WTC11 (cell line): ENCODE measurements around the gene INTS15. TPM values are rescaled to one million over a fixed set of nuclear protein-coding genes. Genes with fewer than 3 reads are reported as not detected.

Experiments used
- ATAC-seq: fragments of 200-7000 bp; cut with Tn5 transposase; 2 replicates; pipeline ENCODE4 v1.10.0; 2021; ENCODE audit warnings: mild to moderate bottlenecking, moderate library complexity
- CTCF ChIA-PET: fragments of 300-600 bp; sonication (Branson Sonifier 250); formaldehyde crosslinking; loops from one replicate; lab custom pipeline; 2021; ENCODE audit warnings: antibody characterized with exemption; lab: Charles Lee
- POLR2A ChIA-PET: fragments of 350-600 bp; sonication (Branson Sonifier 250); formaldehyde crosslinking; loops from one replicate; lab custom pipeline; 2021; ENCODE audit warnings: antibody characterized with exemption; lab: Charles Lee
- DNase-seq: peaks from one replicate; pipeline ENCODE4 v3.0.0; 2021; ENCODE audit warnings: low spot score
- H3K27ac Mint-ChIP-seq: 2 replicates; pipeline ENCODE4 v1.8.0; 2021; ENCODE audit warnings: mixed read lengths
- H3K27me3 Mint-ChIP-seq: 2 replicates; pipeline ENCODE4 v1.8.0; 2021; ENCODE audit warnings: low read depth, mild to moderate bottlenecking, moderate library complexity, mixed read lengths
- H3K36me3 Mint-ChIP-seq: 2 replicates; pipeline ENCODE4 v1.8.0; 2021; ENCODE audit warnings: mixed read lengths
- H3K4me1 Mint-ChIP-seq: 2 replicates; pipeline ENCODE4 v1.8.0; 2022; ENCODE audit warnings: mixed read lengths
- H3K4me3 Mint-ChIP-seq: 2 replicates; pipeline ENCODE4 v1.8.0; 2021; ENCODE audit warnings: mild to moderate bottlenecking, moderate library complexity, mixed read lengths
- H3K9me3 Mint-ChIP-seq: 2 replicates; pipeline ENCODE4 v1.8.0; 2021; ENCODE audit warnings: mixed read lengths
- ATF2 ChIP-seq: sonication (generic); formaldehyde crosslinking; IDR thresholded peaks from 2 replicates; pipeline ENCODE4 v1.8.1; 2022; ENCODE audit warnings: low read depth, missing genetic modification reagents, borderline replicate concordance
- EMX1 ChIP-seq: fragments of 250-450 bp; sonication (Bioruptor Pico); IDR thresholded peaks from 2 replicates; pipeline ENCODE4 v1.8.0; 2021; ENCODE audit warnings: mild to moderate bottlenecking
- FOXP4 ChIP-seq: sonication (generic); formaldehyde crosslinking; IDR thresholded peaks from 2 replicates; pipeline ENCODE4 v1.8.0; 2022; ENCODE audit warnings: mild to moderate bottlenecking, missing genetic modification reagents
- GABPB1 ChIP-seq: sonication (generic); formaldehyde crosslinking; IDR thresholded peaks from 2 replicates; pipeline ENCODE4 v1.8.1; 2023; ENCODE audit warnings: mild to moderate bottlenecking, missing genetic modification reagents
- MXD4 ChIP-seq: fragments of 250-450 bp; sonication (Bioruptor Pico); IDR thresholded peaks from 2 replicates; pipeline ENCODE4 v1.8.0; 2021; ENCODE audit warnings: mild to moderate bottlenecking, moderate library complexity, borderline replicate concordance
- NR1H2 ChIP-seq: sonication (generic); formaldehyde crosslinking; IDR thresholded peaks from 2 replicates; pipeline ENCODE4 v1.9.0; 2021; ENCODE audit warnings: mild to moderate bottlenecking, moderate library complexity, missing genetic modification reagents
- NR3C1 ChIP-seq: sonication (generic); formaldehyde crosslinking; conservative IDR thresholded peaks from 2 replicates; pipeline ENCODE4 v1.8.1; 2023; ENCODE audit warnings: low read depth, mild to moderate bottlenecking, missing genetic modification reagents
- SMAD3 ChIP-seq: sonication (generic); formaldehyde crosslinking; IDR thresholded peaks from 2 replicates; pipeline ENCODE4 v1.8.0; 2022; ENCODE audit warnings: missing genetic modification reagents, mild to moderate bottlenecking, borderline replicate concordance
- TCF7 ChIP-seq: sonication (generic); formaldehyde crosslinking; IDR thresholded peaks from 2 replicates; pipeline ENCODE4 v1.8.0; 2022; ENCODE audit warnings: mild to moderate bottlenecking, low read depth, missing genetic modification reagents, moderate library complexity
- ZBTB21 ChIP-seq: sonication (generic); formaldehyde crosslinking; IDR thresholded peaks from 2 replicates; pipeline ENCODE4 v1.8.1; 2023; ENCODE audit warnings: mild to moderate bottlenecking, missing genetic modification reagents, borderline replicate concordance
- ZNF121 ChIP-seq: sonication (generic); formaldehyde crosslinking; IDR thresholded peaks from 2 replicates; pipeline ENCODE4 v1.8.0; 2023; ENCODE audit warnings: missing genetic modification reagents
- ZNF138 ChIP-seq: sonication (generic); formaldehyde crosslinking; conservative IDR thresholded peaks from 2 replicates; pipeline ENCODE4 v1.8.1; 2022; ENCODE audit warnings: mild to moderate bottlenecking, moderate library complexity, missing genetic modification reagents
- ZNF232 ChIP-seq: sonication (generic); formaldehyde crosslinking; IDR thresholded peaks from 2 replicates; pipeline ENCODE4 v1.8.0; 2022; ENCODE audit warnings: mild to moderate bottlenecking, missing genetic modification reagents
- ZSCAN18 ChIP-seq: fragments of 250-450 bp; sonication (Bioruptor Pico); IDR thresholded peaks from 2 replicates; pipeline ENCODE4 v2.1.2; 2022; ENCODE audit warnings: mild to moderate bottlenecking, moderate library complexity
- total RNA-seq: library from RNA; stranded (reverse); gene quantifications from 3 replicates; pipeline ENCODE4 v1.2.3, GENCODE V29; 2021
- TF ChIP-seq, protein P1 (sequence below): sonication (generic); formaldehyde crosslinking; IDR thresholded peaks from 2 replicates; pipeline ENCODE4 v1.8.1; 2022; ENCODE audit warnings: missing genetic modification reagents, borderline replicate concordance
- TF ChIP-seq, protein P2 (sequence below): sonication (generic); formaldehyde crosslinking; IDR thresholded peaks from 2 replicates; pipeline ENCODE4 v1.8.1; 2023; ENCODE audit warnings: mild to moderate bottlenecking, missing genetic modification reagents, borderline replicate concordance
- TF ChIP-seq, protein P3 (sequence below): sonication (generic); formaldehyde crosslinking; IDR thresholded peaks from 2 replicates; pipeline ENCODE4 v1.8.1; 2023; ENCODE audit warnings: mild to moderate bottlenecking, missing genetic modification reagents, moderate library complexity

INTS15 gene
- total RNA-seq, 1 experiment from 2014 or later: 28.2 TPM

- TF ChIP-seq, protein P1, sequence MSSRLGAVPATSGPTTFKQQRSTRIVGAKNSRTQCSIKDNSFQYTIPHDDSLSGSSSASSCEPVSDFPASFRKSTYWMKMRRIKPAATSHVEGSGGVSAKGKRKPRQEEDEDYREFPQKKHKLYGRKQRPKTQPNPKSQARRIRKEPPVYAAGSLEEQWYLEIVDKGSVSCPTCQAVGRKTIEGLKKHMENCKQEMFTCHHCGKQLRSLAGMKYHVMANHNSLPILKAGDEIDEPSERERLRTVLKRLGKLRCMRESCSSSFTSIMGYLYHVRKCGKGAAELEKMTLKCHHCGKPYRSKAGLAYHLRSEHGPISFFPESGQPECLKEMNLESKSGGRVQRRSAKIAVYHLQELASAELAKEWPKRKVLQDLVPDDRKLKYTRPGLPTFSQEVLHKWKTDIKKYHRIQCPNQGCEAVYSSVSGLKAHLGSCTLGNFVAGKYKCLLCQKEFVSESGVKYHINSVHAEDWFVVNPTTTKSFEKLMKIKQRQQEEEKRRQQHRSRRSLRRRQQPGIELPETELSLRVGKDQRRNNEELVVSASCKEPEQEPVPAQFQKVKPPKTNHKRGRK: no peak
Observed at GRCh38 chr7:6563936-6564770, 25.7 kb upstream of the INTS15 start (continued).

- CTCF ChIA-PET: no interaction called here
Observed at GRCh38 chr7:6565655-6566054, 24.2 kb upstream of the INTS15 start.

DNA sequence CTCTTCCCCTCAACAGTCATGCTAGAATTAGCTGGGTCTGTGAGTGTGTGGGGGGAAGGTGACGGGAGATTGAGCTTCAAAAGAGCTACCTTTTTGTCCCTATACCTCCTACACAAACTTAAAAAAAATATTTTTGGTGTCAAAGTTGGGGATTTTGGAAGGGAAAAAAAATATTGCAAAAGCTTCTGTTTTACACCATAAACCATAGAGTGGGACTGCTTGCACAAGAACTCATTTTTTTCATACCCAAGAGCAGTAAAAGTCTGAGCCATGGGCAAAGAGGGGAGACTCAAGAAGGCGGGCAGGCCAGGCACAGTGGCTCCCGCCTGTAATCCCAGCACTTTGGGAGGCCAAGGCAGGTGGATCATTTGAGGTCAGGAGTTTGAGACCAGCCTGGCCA lies 21.9 kb upstream of the INTS15 start:
- H3K27ac Mint-ChIP-seq: no peak overlapping the region
- DNase-seq (no peak), ATAC-seq (no peak)
- no peaks in the 10 kb centered on the region for H3K27me3 Mint-ChIP-seq
- H3K9me3 Mint-ChIP-seq: no peaks in the 10 kb centered on the region
- H3K4me3 Mint-ChIP-seq: no peak overlapping the region
- CTCF ChIA-PET: interaction anchor here (0.8 to 1.6 kb wide), 2 partner anchors 9 to 21 kb away, joined by 3 to 5 read pairs; no protein-coding TSS in a partner anchor
- no peaks in the 10 kb centered on the region for H3K36me3 Mint-ChIP-seq
- TF ChIP-seq SMAD3 (CRISPR knock-in tag) (no peak), ZNF232 (CRISPR knock-in tag) (no peak), ZBTB21 (CRISPR knock-in tag) (no peak), ZSCAN18 (no peak)
- TF ChIP-seq, protein P2, sequence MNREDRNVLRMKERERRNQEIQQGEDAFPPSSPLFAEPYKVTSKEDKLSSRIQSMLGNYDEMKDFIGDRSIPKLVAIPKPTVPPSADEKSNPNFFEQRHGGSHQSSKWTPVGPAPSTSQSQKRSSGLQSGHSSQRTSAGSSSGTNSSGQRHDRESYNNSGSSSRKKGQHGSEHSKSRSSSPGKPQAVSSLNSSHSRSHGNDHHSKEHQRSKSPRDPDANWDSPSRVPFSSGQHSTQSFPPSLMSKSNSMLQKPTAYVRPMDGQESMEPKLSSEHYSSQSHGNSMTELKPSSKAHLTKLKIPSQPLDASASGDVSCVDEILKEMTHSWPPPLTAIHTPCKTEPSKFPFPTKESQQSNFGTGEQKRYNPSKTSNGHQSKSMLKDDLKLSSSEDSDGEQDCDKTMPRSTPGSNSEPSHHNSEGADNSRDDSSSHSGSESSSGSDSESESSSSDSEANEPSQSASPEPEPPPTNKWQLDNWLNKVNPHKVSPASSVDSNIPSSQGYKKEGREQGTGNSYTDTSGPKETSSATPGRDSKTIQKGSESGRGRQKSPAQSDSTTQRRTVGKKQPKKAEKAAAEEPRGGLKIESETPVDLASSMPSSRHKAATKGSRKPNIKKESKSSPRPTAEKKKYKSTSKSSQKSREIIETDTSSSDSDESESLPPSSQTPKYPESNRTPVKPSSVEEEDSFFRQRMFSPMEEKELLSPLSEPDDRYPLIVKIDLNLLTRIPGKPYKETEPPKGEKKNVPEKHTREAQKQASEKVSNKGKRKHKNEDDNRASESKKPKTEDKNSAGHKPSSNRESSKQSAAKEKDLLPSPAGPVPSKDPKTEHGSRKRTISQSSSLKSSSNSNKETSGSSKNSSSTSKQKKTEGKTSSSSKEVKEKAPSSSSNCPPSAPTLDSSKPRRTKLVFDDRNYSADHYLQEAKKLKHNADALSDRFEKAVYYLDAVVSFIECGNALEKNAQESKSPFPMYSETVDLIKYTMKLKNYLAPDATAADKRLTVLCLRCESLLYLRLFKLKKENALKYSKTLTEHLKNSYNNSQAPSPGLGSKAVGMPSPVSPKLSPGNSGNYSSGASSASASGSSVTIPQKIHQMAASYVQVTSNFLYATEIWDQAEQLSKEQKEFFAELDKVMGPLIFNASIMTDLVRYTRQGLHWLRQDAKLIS: no peak
- no peaks in the 10 kb centered on the region for H3K4me1 Mint-ChIP-seq
- POLR2A ChIA-PET: no interaction called here

More at GRCh38 chr7:6565655-6566054, 24.2 kb upstream of the INTS15 start:
- no peak for DNase-seq
- Mint-ChIP-seq H3K4me1 (no peaks in the 10 kb centered on the region), H3K4me3 (no peak overlapping the region), H3K9me3 (no peaks in the 10 kb centered on the region), H3K36me3 (no peaks in the 10 kb centered on the region), H3K27ac (no peak overlapping the region), H3K27me3 (no peaks in the 10 kb centered on the region)
- TF ChIP-seq NR1H2 (CRISPR knock-in tag) (no peak), GABPB1 (peak; percentile 71)
- POLR2A ChIA-PET: no interaction called here
- ATAC-seq: no peak

- no peaks in the 10 kb centered on the region for H3K9me3 Mint-ChIP-seq
- H3K4me1 Mint-ChIP-seq: no peaks in the 10 kb centered on the region
- no peak for ATAC-seq
- no peaks in the 10 kb centered on the region for H3K36me3 Mint-ChIP-seq
- no peak overlapping the region for H3K4me3 Mint-ChIP-seq
- no peak overlapping the region for H3K27ac Mint-ChIP-seq
- POLR2A ChIA-PET: no interaction called here
- CTCF ChIA-PET: interaction anchor here (1.1 to 3.6 kb wide), 2 partner anchors 12 to 55 kb away, joined by 3 to 13 read pairs; no protein-coding TSS in a partner anchor
- no peak for DNase-seq
- H3K27me3 Mint-ChIP-seq: no peaks in the 10 kb centered on the region
- TF ChIP-seq MXD4 (CRISPR knock-in tag) (no peak), GABPB1 (no peak), ATF2 (CRISPR knock-in tag) (no peak), ZNF138 (CRISPR knock-in tag) (no peak), EMX1 (CRISPR knock-in tag) (no peak), TCF7 (no peak), ZNF121 (CRISPR knock-in tag) (no peak), FOXP4 (no peak), NR3C1 (no peak)
- TF ChIP-seq, protein P3, sequence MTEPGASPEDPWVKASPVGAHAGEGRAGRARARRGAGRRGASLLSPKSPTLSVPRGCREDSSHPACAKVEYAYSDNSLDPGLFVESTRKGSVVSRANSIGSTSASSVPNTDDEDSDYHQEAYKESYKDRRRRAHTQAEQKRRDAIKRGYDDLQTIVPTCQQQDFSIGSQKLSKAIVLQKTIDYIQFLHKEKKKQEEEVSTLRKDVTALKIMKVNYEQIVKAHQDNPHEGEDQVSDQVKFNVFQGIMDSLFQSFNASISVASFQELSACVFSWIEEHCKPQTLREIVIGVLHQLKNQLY: no peak
Observed at GRCh38 chr7:6571160-6571779, 18.6 kb upstream of the INTS15 start.
